ENCODE measurements around the gene GNB1L.

Gene GNB1L

GRCh38 chr22:19859861-19860510 lies 5.3 kb upstream of the GNB1L start:
- no peak for DNase-seq

GRCh38 chr22:19857382-19857781 lies 2.7 kb upstream of the GNB1L start:
- no peak for DNase-seq

GRCh38 chr22:19855504-19856409 lies 1.1 kb upstream of the GNB1L start:
- no peak for DNase-seq

- DNase-seq, result no peak
Measured at GRCh38 chr22:19853879-19854777, 546 bp downstream of the GNB1L start.

GRCh38 chr22:19853058-19853878 lies 1.4 kb downstream of the GNB1L start:
- DNase-seq, result no peak

- no peak for DNase-seq
Measured at GRCh38 chr22:19852177-19852781, 2.4 kb downstream of the GNB1L start.

- DNase-seq, result no peak
Measured at GRCh38 chr22:19851291-19852176, 3.1 kb downstream of the GNB1L start.

- no peak for DNase-seq
Measured at GRCh38 chr22:19850763-19851109, 3.9 kb downstream of the GNB1L start.

GRCh38 chr22:19849835-19850762 lies 4.6 kb downstream of the GNB1L start:
- no peak for DNase-seq

GRCh38 chr22:19848298-19849224 lies 6.1 kb downstream of the GNB1L start:
- DNase-seq, result no peak

- no peak for DNase-seq
Measured at GRCh38 chr22:19847345-19847632, 7.4 kb downstream of the GNB1L start.

GRCh38 chr22:19846620-19847344 lies 7.9 kb downstream of the GNB1L start:
- no peak for DNase-seq

- no peak for DNase-seq
Measured at GRCh38 chr22:19845054-19845722, 9.5 kb downstream of the GNB1L start.

- DNase-seq, result no peak
Measured at GRCh38 chr22:19844377-19845053, 10.2 kb downstream of the GNB1L start.

- no peak for DNase-seq
Measured at GRCh38 chr22:19843857-19844376, 10.8 kb downstream of the GNB1L start.

GRCh38 chr22:19843107-19843856 lies 11.4 kb downstream of the GNB1L start:
- no peak for DNase-seq
